MCF 10A (cell line): Measurements from ENCODE around the gene PTPRE. TPM values are rescaled to one million over a fixed set of nuclear protein-coding genes. Genes with fewer than 3 reads are reported as not detected.

Experiments used
- BruUV-seq: library from RNA; stranded (reverse); fragments of 400-500 nt; replicated peaks from 2 replicates; lab custom pipeline; 2021; lab: Mats Ljungman, UMichigan
- CTCF ChIA-PET: fragments of 300-600 bp; sonication (Branson Sonifier 250); formaldehyde crosslinking; extraction: SDS; loops from one replicate; lab custom pipeline; 2021; ENCODE audit warnings: antibody characterized with exemption, inconsistent platforms; lab: Yijun Ruan, JAX
- POLR2A ChIA-PET: fragments of 300-600, 350-650 bp; sonication (Branson Sonifier 250); formaldehyde crosslinking; extraction: SDS; loops from one replicate; lab custom pipeline; 2020; ENCODE audit warnings: antibody characterized with exemption, inconsistent platforms; lab: Yijun Ruan, JAX
- DNase-seq: peaks from one replicate; pipeline ENCODE4 v3.0.0-alpha.2; 2018; ENCODE audit not compliant: unreplicated experiment
- H3K27ac Mint-ChIP-seq: one replicate; pipeline ENCODE4 v1.8.0; 2022; ENCODE audit warnings: mild to moderate bottlenecking, low read depth, mixed read lengths; ENCODE audit not compliant: unreplicated experiment
- H3K27me3 Mint-ChIP-seq: one replicate; pipeline ENCODE4 v1.8.0; 2022; ENCODE audit warnings: mixed read lengths; ENCODE audit not compliant: insufficient read depth, unreplicated experiment
- H3K36me3 Mint-ChIP-seq: one replicate; pipeline ENCODE4 v1.8.0; 2022; ENCODE audit warnings: mild to moderate bottlenecking, moderate library complexity, mixed read lengths; ENCODE audit not compliant: insufficient read depth, unreplicated experiment
- H3K4me1 Mint-ChIP-seq: one replicate; pipeline ENCODE4 v1.8.0; 2022; ENCODE audit warnings: mixed read lengths; ENCODE audit not compliant: insufficient read depth, unreplicated experiment
- H3K4me3 Mint-ChIP-seq: one replicate; pipeline ENCODE4 v1.8.0; 2022; ENCODE audit warnings: mild to moderate bottlenecking, moderate library complexity, mixed read lengths; ENCODE audit not compliant: unreplicated experiment
- H3K9me3 Mint-ChIP-seq: one replicate; pipeline ENCODE4 v1.8.0; 2022; ENCODE audit warnings: mixed read lengths; ENCODE audit not compliant: unreplicated experiment
- intact Hi-C: fragments of 100-400 bp; cut with micrococcal nuclease; formaldehyde crosslinking; loops from 2 replicates; pipeline ENCODE4 v1.14.1; 2022
- total RNA-seq: library from RNA; stranded (reverse); gene quantifications from 2 replicates; pipeline ENCODE4 v1.2.3, GENCODE V29; 2022
- TF ChIP-seq, protein P1 (sequence below): fragments of 200-600 bp; IDR thresholded peaks from one replicate; pipeline ENCODE4 v1.8.0; 2022; ENCODE audit warnings: antibody characterized with exemption, mild to moderate bottlenecking; ENCODE audit not compliant: unreplicated experiment

The PTPRE gene
- total RNA-seq, 1 experiment from 2014 or later: 34.6 TPM

DNA sequence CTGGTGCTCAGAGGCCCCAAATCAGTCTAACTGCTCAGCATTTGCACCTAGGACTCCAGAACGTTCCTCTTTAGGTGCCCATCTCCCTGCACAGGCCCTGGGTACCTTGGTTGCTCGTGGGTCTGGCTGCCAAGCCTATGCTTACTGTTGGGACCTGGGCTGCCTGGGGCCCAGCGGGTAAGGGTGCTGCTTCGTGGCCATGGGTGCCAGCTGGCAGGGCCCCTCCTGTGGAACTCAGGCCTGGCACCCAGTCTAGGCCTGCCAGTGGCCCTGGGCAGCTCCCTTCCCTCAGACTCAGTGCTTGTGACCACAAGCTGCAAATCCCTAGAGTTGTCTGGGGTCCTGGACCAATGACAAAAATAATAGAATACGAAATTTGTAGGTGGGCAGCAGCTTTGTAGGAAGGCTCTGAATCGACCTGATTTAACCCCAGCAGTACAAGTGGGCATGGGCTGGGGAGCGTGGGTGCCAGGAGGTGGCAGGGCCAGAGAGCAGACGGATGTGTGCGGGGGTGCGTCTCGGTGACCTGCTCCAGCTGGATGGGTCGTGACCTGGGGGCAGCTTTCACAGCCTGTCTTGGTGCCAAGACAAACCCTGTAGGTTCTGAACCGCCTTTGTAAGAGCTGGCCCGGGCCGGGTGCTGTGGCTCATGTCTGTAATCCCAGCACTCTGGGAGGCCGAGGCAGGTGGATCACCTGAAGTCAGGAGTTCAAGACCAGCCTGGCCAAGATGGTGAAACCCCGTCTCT lies 149.6 kb downstream of the PTPRE start:
- TF ChIP-seq, protein P1, sequence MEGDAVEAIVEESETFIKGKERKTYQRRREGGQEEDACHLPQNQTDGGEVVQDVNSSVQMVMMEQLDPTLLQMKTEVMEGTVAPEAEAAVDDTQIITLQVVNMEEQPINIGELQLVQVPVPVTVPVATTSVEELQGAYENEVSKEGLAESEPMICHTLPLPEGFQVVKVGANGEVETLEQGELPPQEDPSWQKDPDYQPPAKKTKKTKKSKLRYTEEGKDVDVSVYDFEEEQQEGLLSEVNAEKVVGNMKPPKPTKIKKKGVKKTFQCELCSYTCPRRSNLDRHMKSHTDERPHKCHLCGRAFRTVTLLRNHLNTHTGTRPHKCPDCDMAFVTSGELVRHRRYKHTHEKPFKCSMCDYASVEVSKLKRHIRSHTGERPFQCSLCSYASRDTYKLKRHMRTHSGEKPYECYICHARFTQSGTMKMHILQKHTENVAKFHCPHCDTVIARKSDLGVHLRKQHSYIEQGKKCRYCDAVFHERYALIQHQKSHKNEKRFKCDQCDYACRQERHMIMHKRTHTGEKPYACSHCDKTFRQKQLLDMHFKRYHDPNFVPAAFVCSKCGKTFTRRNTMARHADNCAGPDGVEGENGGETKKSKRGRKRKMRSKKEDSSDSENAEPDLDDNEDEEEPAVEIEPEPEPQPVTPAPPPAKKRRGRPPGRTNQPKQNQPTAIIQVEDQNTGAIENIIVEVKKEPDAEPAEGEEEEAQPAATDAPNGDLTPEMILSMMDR: no peak
- Mint-ChIP-seq H3K4me1 (no peaks in the 10 kb centered on the region), H3K27me3 (no peaks in the 10 kb centered on the region), H3K4me3 (no peak overlapping the region), H3K36me3 (peaks cover 69% of the 10 kb centered on the region), H3K27ac (no peak overlapping the region), H3K9me3 (no peaks in the 10 kb centered on the region)
- no TSS peak for BruUV-seq
- DNase-seq: no peak
- POLR2A ChIA-PET: interaction anchor here (9.2 kb wide), 1 partner anchor 7 kb away, joined by 216 read pairs; no protein-coding TSS in a partner anchor
- intact Hi-C loops: no loop called here
- CTCF ChIA-PET: interaction anchor here (1.4 to 3.6 kb wide), 3 partner anchors 13 to 95 kb away, joined by 7 to 14 read pairs (median 8); no protein-coding TSS in a partner anchor

DNA sequence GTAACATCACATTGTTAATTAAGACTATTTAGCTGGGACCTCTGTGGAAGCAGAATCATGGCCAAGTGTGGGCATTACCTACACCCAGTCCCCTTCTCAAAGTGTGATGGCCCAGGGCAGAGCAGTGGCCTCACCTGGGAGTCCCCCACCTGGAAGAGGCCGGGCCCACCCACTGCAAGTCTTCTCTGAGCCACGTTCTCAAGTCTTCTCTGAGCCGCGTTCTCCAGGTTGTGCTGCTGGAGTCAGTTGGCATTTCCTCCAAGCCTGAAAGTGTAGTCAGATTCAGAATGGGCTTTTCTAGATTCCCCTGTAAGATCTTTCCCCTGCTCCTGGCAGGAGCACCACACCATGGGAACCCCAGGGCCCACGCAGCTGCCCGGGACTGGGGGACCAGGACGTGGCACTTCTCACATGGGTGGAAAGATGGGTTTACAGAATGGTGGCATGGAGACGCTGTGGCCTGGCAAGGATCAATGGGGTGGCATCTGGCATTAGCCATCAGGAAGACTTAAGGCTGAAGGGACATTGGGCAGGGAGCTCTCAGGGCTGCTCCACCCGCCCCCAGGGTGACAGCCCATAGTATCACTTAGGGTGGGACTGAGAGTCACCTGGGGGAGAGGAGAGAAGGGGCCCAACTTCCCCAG lies 151.3 kb downstream of the PTPRE start:
- Mint-ChIP-seq H3K9me3 (no peaks in the 10 kb centered on the region), H3K27me3 (no peaks in the 10 kb centered on the region), H3K4me3 (no peak overlapping the region), H3K36me3 (peaks cover 64% of the 10 kb centered on the region), H3K4me1 (peaks cover 3% of the 10 kb centered on the region), H3K27ac (no peak overlapping the region)
- BruUV-seq: no TSS peak
- POLR2A ChIA-PET: interaction anchor here (0.7 to 9.2 kb wide), 2 partner anchors 9 to 13 kb away, joined by 3 to 216 read pairs; no protein-coding TSS in a partner anchor
- intact Hi-C loops: no loop called here
- CTCF ChIA-PET: interaction anchor here (0.7 to 3.6 kb wide), 5 partner anchors 11 to 152 kb away, joined by 3 to 14 read pairs (median 4); no protein-coding TSS in a partner anchor
- TF ChIP-seq, protein P1: no peak
- no peak for DNase-seq

DNA sequence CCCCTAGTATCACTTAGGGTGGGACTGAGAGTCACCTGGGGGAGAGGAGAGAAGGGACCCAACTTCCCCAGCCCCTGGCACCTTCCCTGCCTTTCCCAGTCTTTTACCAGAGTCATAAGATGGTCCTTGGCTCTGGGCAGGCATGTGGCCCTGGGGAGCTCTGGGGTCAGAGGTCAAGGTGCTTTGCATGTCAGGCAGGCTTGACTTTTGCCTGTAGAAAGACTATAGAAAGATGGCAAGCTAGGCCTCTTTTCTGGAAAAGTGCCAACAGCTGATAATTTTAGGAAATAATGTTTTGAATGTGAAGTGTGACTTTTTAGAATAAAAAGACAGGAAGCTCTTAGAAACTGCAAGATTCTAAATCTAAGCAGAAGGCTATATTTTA lies 151.8 kb downstream of the PTPRE start:
- Mint-ChIP-seq H3K4me1 (peaks cover 8% of the 10 kb centered on the region), H3K27me3 (no peaks in the 10 kb centered on the region)

More for the DNA sequence above, 151.8 kb downstream of the PTPRE start:
- Mint-ChIP-seq H3K4me3 (no peak overlapping the region), H3K36me3 (peaks cover 69% of the 10 kb centered on the region), H3K9me3 (no peaks in the 10 kb centered on the region), H3K27ac (no peak overlapping the region)
- BruUV-seq: no TSS peak
- intact Hi-C loops: no loop called here
- TF ChIP-seq, protein P1: no peak
- POLR2A ChIA-PET: interaction anchor here (0.7 to 9.2 kb wide), 2 partner anchors 9 to 14 kb away, joined by 3 to 216 read pairs; no protein-coding TSS in a partner anchor
- no peak for DNase-seq
- CTCF ChIA-PET: interaction anchor here (0.6 to 3.6 kb wide), 6 partner anchors 11 to 153 kb away, joined by 3 to 14 read pairs (median 4); no protein-coding TSS in a partner anchor
